Measurements from ENCODE around the gene ADAMTS17. TPM values are rescaled to one million over a fixed set of nuclear protein-coding genes. Genes with fewer than 3 reads are reported as not detected.

ADAMTS17 gene
- total RNA-seq, 2 experiments from 2014 or later: 0.81 to 1.0 TPM

DNA sequence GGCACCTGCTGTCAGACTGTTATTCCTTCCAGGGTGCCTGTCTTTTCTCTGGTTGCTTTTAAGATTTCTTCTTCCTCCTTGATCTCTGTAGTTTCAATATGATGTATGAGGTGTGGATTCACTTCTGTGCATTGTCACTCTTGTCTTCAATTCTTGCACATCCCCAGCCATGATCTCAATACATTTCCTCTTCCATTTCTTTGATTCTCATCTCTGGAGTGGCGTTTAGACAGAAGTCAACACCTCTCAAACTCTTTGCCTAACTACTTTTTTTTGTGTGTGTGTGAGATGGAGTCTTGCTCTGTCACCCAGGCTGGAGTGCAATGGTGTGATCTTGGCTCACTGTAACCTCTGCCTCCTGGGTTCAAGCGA, 384.1 kb downstream of the ADAMTS17 start:
- CTCF ChIA-PET: no interaction called here
- Mint-ChIP-seq H3K36me3 (ENCODE audit: low read depth) (no peaks in the 10 kb centered on the region), H3K4me1 (ENCODE audit: low read depth) (peaks cover 14% of the 10 kb centered on the region), H3K9me3 (no peaks in the 10 kb centered on the region), H3K27me3 (ENCODE audit: low read depth) (no peaks in the 10 kb centered on the region), H3K4me3 (no peak overlapping the region), H3K27ac (no peak overlapping the region)
- no peak for DNase-seq
- intact Hi-C loops (cut with micrococcal nuclease): loop anchor here (5.0 kb wide), 1 partner anchor 155 kb away; no protein-coding TSS in a partner anchor

DNA sequence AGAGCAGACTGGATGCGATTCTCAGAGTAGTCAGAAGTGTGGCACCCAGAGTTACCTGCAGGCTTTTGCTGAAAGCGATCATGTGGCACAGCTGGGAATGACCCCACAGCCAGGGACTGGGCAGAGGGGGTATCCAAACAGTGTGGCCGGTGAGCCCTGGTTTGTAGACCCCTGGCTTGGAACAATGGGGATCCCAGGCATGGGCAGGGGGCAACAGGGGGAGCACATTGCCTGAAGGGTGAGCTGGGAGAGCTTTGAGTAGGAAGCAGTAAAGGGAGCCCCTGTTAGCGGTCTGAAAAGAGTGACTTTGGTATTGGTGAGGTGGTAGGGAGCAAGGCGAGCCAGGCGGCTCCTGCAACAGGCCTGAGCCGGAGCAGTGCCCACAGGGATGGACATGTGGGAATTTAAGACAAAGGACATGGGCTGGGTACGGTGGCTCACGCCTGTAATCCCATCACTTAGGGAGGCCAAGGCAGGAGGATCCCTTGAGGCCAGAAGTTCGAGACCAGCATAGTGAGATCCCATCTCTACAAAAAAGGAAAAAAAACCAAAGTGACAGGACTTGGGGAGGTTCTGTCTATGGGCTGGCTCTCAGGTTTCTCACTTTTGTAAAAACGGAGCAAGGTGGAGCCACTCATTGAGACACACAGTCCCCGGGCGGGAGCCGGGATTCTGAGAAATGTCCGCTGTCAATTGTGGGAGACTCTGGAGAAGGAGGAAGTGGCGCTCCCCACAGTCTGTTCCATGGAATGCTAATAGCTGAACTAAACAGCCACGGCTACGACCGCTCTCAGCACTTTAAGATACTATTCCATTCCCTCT, 384.7 kb downstream of the ADAMTS17 start:
- Mint-ChIP-seq H3K4me1 (ENCODE audit: low read depth) (peaks cover 14% of the 10 kb centered on the region), H3K36me3 (ENCODE audit: low read depth) (no peaks in the 10 kb centered on the region), H3K9me3 (no peaks in the 10 kb centered on the region), H3K4me3 (no peak overlapping the region), H3K27ac (no peak overlapping the region), H3K27me3 (ENCODE audit: low read depth) (no peaks in the 10 kb centered on the region)
- no peak for DNase-seq
- intact Hi-C loops (cut with micrococcal nuclease): loop anchor here (5.0 kb wide), 1 partner anchor 155 kb away; no protein-coding TSS in a partner anchor
- CTCF ChIA-PET: no interaction called here

DNA sequence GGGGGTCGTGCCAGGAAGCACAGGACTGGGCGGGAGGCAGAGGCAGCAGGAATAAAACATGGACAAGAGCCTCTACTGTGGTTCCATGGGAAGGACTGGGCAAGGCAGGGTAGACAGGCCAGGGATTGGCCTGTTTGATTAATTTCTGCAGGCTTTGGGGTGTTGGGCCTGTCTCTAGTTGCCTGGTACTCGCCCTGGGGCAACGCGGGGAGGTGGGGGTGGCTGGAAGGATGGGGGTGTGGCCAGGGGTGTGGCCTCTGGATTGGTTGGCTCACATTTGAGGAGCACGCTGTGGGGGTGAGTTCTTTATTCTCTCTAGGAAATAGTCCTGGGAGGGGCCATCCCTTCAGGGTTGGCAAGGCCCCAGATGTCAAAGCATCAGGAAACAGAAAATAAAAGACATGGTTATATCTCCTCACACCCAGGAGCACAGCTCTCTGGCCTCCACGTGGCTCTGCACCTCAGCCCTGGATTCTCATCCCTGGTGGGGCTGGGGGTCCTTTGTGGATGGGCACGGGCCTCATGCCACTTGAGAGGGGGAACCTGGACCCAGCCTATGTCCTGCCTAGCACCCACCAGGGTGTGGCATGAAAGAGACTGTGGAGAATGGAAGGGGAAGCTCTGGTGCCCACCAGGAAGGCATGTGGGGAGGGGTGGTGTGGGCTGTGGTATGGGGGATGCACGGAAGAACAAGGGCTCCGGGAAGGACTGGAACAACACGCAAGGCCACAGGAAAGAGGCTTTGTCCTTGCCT, 385.6 kb downstream of the ADAMTS17 start:
- CTCF ChIA-PET: no interaction called here
- no peak for DNase-seq
- H3K4me3 Mint-ChIP-seq: no peak overlapping the region
- no peaks in the 10 kb centered on the region for H3K36me3 Mint-ChIP-seq (ENCODE audit: low read depth)
- intact Hi-C loops (cut with micrococcal nuclease): loop anchor here (5.0 kb wide), 1 partner anchor 156 kb away; no protein-coding TSS in a partner anchor
- H3K27me3 Mint-ChIP-seq (ENCODE audit: low read depth): no peaks in the 10 kb centered on the region
- H3K9me3 Mint-ChIP-seq: no peaks in the 10 kb centered on the region
- H3K27ac Mint-ChIP-seq: no peak overlapping the region
- H3K4me1 Mint-ChIP-seq (ENCODE audit: low read depth): peaks cover 14% of the 10 kb centered on the region

DNA sequence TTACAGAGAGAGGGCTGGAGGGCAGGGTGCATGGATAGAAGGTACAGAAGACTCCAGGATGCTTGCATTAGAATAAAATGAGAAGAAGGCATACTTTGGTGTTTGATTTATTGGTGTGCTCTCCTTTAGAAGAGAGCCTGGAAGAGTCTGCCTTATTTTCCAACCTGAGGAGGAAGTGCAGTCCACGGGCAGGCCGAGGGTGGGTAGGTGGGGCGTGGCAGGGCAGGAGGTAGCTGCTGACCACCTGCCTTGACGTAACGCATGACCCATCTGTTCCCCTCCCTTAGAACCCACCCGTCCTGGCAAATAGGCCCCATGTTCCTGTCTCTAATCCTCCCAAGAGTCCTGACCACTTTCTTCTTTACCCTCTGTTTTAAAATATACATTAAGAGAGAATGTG, 386.2 kb downstream of the ADAMTS17 start:
- CTCF ChIA-PET: no interaction called here
- Mint-ChIP-seq H3K36me3 (ENCODE audit: low read depth) (no peaks in the 10 kb centered on the region), H3K9me3 (no peaks in the 10 kb centered on the region), H3K27me3 (ENCODE audit: low read depth) (peaks cover 2% of the 10 kb centered on the region), H3K27ac (no peak overlapping the region), H3K4me1 (ENCODE audit: low read depth) (peaks cover 14% of the 10 kb centered on the region), H3K4me3 (no peak overlapping the region)
- intact Hi-C loops (cut with micrococcal nuclease): loop anchor here (5.0 kb wide), 1 partner anchor 157 kb away; no protein-coding TSS in a partner anchor
- no peak for DNase-seq

DNA sequence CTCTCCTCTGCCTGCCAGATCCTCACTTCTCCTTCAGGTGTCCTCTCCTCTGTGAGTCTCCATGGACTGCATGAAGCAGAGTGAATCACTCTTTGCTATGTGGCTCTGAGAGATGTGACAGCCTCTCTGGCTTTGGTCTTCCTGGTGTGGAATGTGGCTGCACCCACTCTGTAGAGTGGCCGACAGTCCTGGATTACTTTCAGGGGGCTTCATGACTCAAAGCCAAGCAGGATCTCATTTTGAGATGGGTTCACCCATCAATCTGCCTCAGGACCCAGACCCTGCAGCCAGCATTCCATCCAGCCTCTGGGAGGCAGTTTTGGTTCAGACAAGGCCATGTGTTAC, 386.6 kb downstream of the ADAMTS17 start:
- intact Hi-C loops (cut with micrococcal nuclease): loop anchor here (5.0 kb wide), 1 partner anchor 157 kb away; no protein-coding TSS in a partner anchor
- CTCF ChIA-PET: no interaction called here

DNA sequence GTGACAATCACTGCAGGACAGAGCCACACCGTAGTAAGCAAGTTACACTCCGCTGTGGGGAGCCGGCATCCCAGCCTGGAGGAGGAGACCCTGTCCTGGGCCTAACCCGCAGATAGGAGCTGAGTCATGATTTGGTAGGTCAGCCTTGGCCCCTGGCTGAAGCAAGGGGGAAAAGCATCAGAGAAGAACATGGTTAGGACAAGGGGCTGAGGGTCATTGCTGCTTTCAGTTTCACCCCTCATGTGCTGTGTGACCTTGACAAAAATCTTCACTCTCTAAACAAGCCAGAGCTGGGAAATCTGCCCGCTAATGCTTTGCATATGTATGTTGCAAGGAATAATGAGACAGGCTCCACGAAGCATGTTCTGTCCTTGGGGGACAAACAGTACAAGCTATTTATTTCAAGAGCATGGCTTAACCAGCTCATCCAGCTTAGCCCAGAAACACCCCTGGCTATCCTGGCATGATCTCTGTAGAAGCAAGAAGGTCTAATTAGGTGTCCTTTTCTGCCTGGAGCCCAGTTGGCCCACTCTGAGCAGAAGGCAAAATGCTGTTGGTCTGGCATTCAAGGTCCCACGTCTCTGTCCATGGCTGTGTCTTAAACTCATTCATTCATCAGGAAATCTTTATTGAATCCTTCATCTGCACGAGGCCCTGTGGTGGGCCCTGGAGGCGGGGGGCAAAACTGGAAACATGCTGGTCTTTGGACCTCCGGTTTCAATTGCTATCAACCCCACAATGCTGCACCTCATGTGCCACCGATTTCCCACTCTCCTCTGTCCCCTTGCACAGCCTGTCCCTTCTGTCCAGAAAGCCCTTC, 387.2 kb downstream of the ADAMTS17 start:
- CTCF ChIA-PET: no interaction called here
- Mint-ChIP-seq H3K27me3 (ENCODE audit: low read depth) (peaks cover 2% of the 10 kb centered on the region), H3K4me1 (ENCODE audit: low read depth) (peaks cover 14% of the 10 kb centered on the region), H3K27ac (no peak overlapping the region), H3K36me3 (ENCODE audit: low read depth) (peaks cover 2% of the 10 kb centered on the region), H3K9me3 (peaks cover 5% of the 10 kb centered on the region), H3K4me3 (no peak overlapping the region)
- no peak for DNase-seq
- intact Hi-C loops (cut with micrococcal nuclease): loop anchor here (5.0 kb wide), 1 partner anchor 158 kb away; no protein-coding TSS in a partner anchor

More for the DNA sequence above, 386.6 kb downstream of the ADAMTS17 start:
- Mint-ChIP-seq H3K27ac (no peak overlapping the region), H3K9me3 (peaks cover 2% of the 10 kb centered on the region), H3K4me1 (ENCODE audit: low read depth) (peaks cover 14% of the 10 kb centered on the region), H3K4me3 (no peak overlapping the region), H3K36me3 (ENCODE audit: low read depth) (no peaks in the 10 kb centered on the region), H3K27me3 (ENCODE audit: low read depth) (peaks cover 2% of the 10 kb centered on the region)
- DNase-seq: no peak

DNA sequence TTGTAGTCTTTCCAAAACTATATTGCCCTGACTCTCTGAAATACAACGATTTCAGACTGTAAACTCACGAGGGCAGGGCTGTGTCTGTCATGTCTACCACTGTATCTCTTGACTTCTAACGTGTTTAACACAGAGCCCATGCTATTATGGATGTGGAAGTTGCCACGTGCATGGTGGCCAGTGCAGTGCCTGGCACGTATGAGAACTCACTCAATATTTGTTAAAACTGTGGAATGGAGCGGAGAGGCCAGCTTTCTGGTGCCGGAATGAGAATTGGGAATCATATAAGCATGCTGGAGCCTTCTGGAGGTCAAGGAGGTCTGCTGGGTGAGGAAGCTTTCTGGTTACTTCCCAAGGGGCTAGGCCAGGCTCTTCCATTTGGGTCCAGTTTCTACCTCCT, 387.9 kb downstream of the ADAMTS17 start:
- peaks cover 2% of the 10 kb centered on the region for H3K36me3 Mint-ChIP-seq (ENCODE audit: low read depth)
- H3K9me3 Mint-ChIP-seq: peaks cover 5% of the 10 kb centered on the region
- intact Hi-C loops (cut with micrococcal nuclease): no loop called here
- H3K27ac Mint-ChIP-seq: no peak overlapping the region
- CTCF ChIA-PET: no interaction called here
- H3K4me3 Mint-ChIP-seq: no peak overlapping the region
- DNase-seq: no peak
- peaks cover 14% of the 10 kb centered on the region for H3K4me1 Mint-ChIP-seq (ENCODE audit: low read depth)
- H3K27me3 Mint-ChIP-seq (ENCODE audit: low read depth): peaks cover 2% of the 10 kb centered on the region

DNA sequence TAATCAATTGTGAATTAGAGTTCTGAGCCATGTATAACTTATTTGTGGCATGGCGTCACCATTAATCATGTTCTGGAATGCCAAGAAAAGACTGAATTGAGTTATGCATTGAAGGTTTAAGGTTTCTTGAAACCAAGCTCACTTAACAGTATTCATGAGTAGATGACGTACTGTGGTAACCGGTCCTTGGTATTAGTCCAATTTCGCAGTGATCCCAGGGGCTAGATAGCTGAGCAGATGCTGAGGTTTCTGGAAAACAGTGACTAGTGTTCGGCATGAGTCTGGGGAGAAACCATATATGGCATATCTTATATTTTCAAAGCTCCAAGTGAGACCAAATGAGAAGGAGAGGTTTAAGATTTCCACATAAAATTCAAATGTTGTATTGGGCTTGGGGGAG, 390.3 kb downstream of the ADAMTS17 start:
- no peaks in the 10 kb centered on the region for H3K4me1 Mint-ChIP-seq (ENCODE audit: low read depth)
- H3K27ac Mint-ChIP-seq: no peak overlapping the region
- no peak for DNase-seq

DNA sequence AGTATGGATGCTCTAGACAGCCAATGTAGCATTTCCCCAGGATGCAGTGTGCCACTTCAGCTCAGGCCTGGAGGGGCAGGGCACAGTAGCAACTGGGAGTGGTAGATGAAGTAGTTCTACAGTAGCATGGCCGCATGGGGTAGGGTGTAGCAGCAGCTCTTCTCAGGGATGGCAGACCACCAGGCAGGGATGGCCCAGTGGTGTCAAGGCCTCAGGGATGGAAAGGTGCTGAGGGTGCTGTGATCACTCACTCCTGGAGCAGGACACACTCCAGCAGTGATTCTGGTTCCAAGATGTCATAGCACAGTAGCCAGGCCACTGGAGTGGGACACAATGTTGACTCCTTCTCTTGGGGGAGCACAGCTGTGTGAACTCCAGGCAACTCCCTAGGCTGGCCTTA, 397.6 kb downstream of the ADAMTS17 start:
- H3K4me3 Mint-ChIP-seq: no peak overlapping the region

More for the DNA sequence above, 390.3 kb downstream of the ADAMTS17 start:
- peaks cover 13% of the 10 kb centered on the region for H3K9me3 Mint-ChIP-seq
- peaks cover 2% of the 10 kb centered on the region for H3K36me3 Mint-ChIP-seq (ENCODE audit: low read depth)
- H3K27me3 Mint-ChIP-seq (ENCODE audit: low read depth): peaks cover 2% of the 10 kb centered on the region
- no peak overlapping the region for H3K4me3 Mint-ChIP-seq
- CTCF ChIA-PET: interaction anchor here (1.5 kb wide), 1 partner anchor 10 kb away, joined by 3 read pairs; no protein-coding TSS in a partner anchor
- intact Hi-C loops (cut with micrococcal nuclease): no loop called here

DNA sequence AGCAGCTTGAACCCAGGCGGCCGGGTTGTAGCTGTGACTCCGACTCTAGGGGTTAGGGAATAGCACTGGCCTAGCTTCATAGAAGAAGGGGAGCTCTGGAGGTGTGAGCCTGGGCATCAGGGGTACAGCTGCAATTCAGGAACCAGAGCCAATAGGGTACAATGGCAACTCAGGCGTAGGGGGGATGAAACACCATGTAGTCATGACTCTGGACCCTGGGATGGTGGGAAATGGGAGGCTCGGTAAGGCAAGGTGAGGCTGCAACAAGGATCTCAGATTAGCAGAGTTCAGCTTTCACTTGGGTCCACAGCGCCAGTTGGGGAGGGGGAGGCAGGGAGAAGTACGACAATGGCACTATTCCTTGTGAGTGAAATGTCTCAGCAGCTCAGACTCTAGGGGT, 398.3 kb downstream of the ADAMTS17 start:
- CTCF ChIA-PET: interaction anchor here (0.7 kb wide), 1 partner anchor 20 kb away, joined by 4 read pairs; no protein-coding TSS in a partner anchor
- peaks cover 9% of the 10 kb centered on the region for H3K36me3 Mint-ChIP-seq (ENCODE audit: low read depth)
- intact Hi-C loops (cut with micrococcal nuclease): no loop called here

More for the DNA sequence above, 397.6 kb downstream of the ADAMTS17 start:
- Mint-ChIP-seq H3K27me3 (ENCODE audit: low read depth) (no peaks in the 10 kb centered on the region), H3K4me1 (ENCODE audit: low read depth) (no peaks in the 10 kb centered on the region), H3K36me3 (ENCODE audit: low read depth) (peaks cover 9% of the 10 kb centered on the region), H3K9me3 (peaks cover 28% of the 10 kb centered on the region), H3K27ac (no peak overlapping the region)
- DNase-seq: no peak
- intact Hi-C loops (cut with micrococcal nuclease): no loop called here
- CTCF ChIA-PET: no interaction called here

DNA sequence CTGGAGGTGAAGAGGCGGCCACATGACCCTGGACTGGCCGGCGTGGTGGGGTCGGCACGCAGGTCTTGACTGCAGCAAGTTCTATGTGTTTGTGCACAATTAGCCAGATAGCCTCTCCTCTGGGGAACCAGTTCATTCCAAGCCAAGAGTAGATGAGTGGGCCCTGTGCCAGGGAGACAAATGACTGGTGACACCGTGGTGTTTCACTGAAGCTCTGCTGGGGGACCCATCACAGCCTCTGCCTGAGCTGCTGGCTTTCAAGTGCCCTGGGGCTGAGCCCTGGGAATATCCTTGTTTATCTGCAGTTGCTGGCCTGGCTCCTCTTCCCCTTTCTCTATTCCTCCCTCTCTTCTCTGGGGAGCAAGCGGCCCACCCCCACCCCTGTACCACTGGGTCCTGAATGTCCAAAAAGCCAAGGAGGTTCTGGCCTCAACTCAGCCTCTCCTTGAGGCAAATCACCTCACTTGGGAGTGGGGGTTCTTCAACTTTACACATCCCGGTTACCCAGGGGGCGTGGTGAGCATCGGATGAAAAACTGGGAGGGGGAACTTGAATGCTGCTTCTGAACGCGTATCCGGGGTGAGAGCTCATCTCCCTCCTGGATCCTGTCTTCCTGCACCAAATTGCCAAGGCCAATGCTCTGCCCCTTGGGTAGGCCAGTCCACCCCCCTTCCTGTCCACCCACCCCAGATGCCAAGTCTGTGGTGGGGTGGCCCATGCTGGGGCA, 408.9 kb downstream of the ADAMTS17 start:
- Mint-ChIP-seq H3K27ac (no peak overlapping the region), H3K27me3 (ENCODE audit: low read depth) (no peaks in the 10 kb centered on the region), H3K4me1 (ENCODE audit: low read depth) (peaks cover 8% of the 10 kb centered on the region), H3K36me3 (ENCODE audit: low read depth) (no peaks in the 10 kb centered on the region), H3K9me3 (no peaks in the 10 kb centered on the region), H3K4me3 (no peak overlapping the region)
- intact Hi-C loops (cut with micrococcal nuclease): no loop called here
- CTCF ChIA-PET: interaction anchor here (1.6 kb wide), 1 partner anchor 417 kb away, joined by 4 read pairs; no protein-coding TSS in a partner anchor
- no peak for DNase-seq

More for the DNA sequence above, 398.3 kb downstream of the ADAMTS17 start:
- Mint-ChIP-seq H3K4me3 (no peak overlapping the region), H3K27ac (no peak overlapping the region), H3K27me3 (ENCODE audit: low read depth) (no peaks in the 10 kb centered on the region), H3K4me1 (ENCODE audit: low read depth) (no peaks in the 10 kb centered on the region), H3K9me3 (peaks cover 30% of the 10 kb centered on the region)
- no peak for DNase-seq

Data from activated naive CD4-positive, alpha-beta T cell treated with anti-CD3 and anti-CD28 coated beads for 36 hours (primary cell).